ENCODE results near the gene DGAT2L6. TPM values are rescaled to one million over a fixed set of nuclear protein-coding genes. Genes with fewer than 3 reads are reported as not detected.

DGAT2L6 gene
- total RNA-seq, 4 donors from 2014 or later = not detected

Small RNAs within 50 kb of the gene (small RNA-seq; reads per million reads assigned to genes)
- gene RNA5SP507 = 0 reads per million in 2 donors

Other genes with a start within 250 kb of the DGAT2L6 start
- not detected for gene AWAT2, start 127.5 kb upstream of the DGAT2L6 start, total RNA-seq
- not detected for gene OTUD6A, start 115.0 kb upstream of the DGAT2L6 start, total RNA-seq
- gene IGBP1, start 44.0 kb upstream of the DGAT2L6 start, total RNA-seq = 10 to 100 TPM; 66.2 to 83.0 (median 72.8) TPM
- gene AWAT1, start 57.2 kb downstream of the DGAT2L6 start, total RNA-seq = not detected
- gene P2RY4, start 82.7 kb downstream of the DGAT2L6 start, total RNA-seq = 10 to 100 TPM in 2 of 4 donors, 1 to 10 TPM in 2; 1.7 to 19.4 (median 13.2) TPM
- 1 to 10 TPM in 2 of 4 donors, not detected in 2; 3.2 to 3.3 TPM for gene ARR3, start 90.9 kb downstream of the DGAT2L6 start, total RNA-seq
- not detected for gene RAB41, start 104.7 kb downstream of the DGAT2L6 start, total RNA-seq
- gene PDZD11, start 112.4 kb downstream of the DGAT2L6 start, total RNA-seq = 10 to 100 TPM; 23.6 to 32.6 (median 28.2) TPM
- gene KIF4A, start 112.6 kb downstream of the DGAT2L6 start, total RNA-seq = 10 to 100 TPM in 1 of 4 donors, 1 to 10 TPM in 3; 1.3 to 17.3 (median 4.6) TPM
- gene GDPD2, start 245.8 kb downstream of the DGAT2L6 start, total RNA-seq = 10 to 100 TPM in 3 of 4 donors, not detected in 1; 37.0 to 84.4 (median 78.8) TPM